BE2C (cell line): Measurements from ENCODE around the gene FOXL3.
"Not testable (repeated sequence)": the region's sequence is repeated elsewhere in the genome, so short reads cannot be mapped to it uniquely, and the experiment has no call there.

Experiments
- DNase-seq: peaks from one replicate; pipeline ENCODE4 v3.0.0-alpha.2; 2020
- H3K27me3 ChIP-seq: fragments of 250-450 bp; sonication (Bioruptor Pico); 2 replicates; pipeline ENCODE4 v1.5.1; 2020; ENCODE audit warnings: mild to moderate bottlenecking
- H3K36me3 ChIP-seq: fragments of 250-450 bp; sonication (Bioruptor Pico); 2 replicates; pipeline ENCODE4 v1.5.1; 2020; ENCODE audit warnings: mild to moderate bottlenecking
- H3K4me1 ChIP-seq: fragments of 250-450 bp; sonication (Bioruptor Pico); 2 replicates; pipeline ENCODE4 v1.5.1; 2020
- H3K4me3 ChIP-seq: 2 replicates; pipeline ENCODE4 v1.5.1; 2011; ENCODE audit warnings: low read depth, low read length
- H3K9me3 ChIP-seq: fragments of 250-450 bp; sonication (Bioruptor Pico); 2 replicates; pipeline ENCODE4 v1.5.1; 2020
- CTCF ChIP-seq: IDR thresholded peaks from 2 replicates; pipeline ENCODE4 v1.5.1; 2012; ENCODE audit warnings: mild to moderate bottlenecking, low read depth, low read length

Gene FOXL3

GRCh38 chr7:292826-293225 is 2.9 kb downstream of the FOXL3 start:
- Histone ChIP-seq H3K4me3 (no peak overlapping the region), H3K4me1 (no peaks in the 10 kb centered on the region), H3K36me3 (no peaks in the 10 kb centered on the region), H3K27me3 (peaks cover 57% of the 10 kb centered on the region), H3K9me3 (no peaks in the 10 kb centered on the region)
- no peak for TF ChIP-seq CTCF
- no peak for DNase-seq

GRCh38 chr7:293681-294439 is 3.9 kb downstream of the FOXL3 start:
- Histone ChIP-seq H3K4me3 (no peak overlapping the region), H3K9me3 (no peaks in the 10 kb centered on the region), H3K27me3 (peaks cover 48% of the 10 kb centered on the region), H3K4me1 (no peaks in the 10 kb centered on the region), H3K36me3 (no peaks in the 10 kb centered on the region)
- DNase-seq, result no peak
- TF ChIP-seq CTCF, result no peak

GRCh38 chr7:294440-295154 is 4.6 kb downstream of the FOXL3 start:
- TF ChIP-seq CTCF, result no peak

DNA sequence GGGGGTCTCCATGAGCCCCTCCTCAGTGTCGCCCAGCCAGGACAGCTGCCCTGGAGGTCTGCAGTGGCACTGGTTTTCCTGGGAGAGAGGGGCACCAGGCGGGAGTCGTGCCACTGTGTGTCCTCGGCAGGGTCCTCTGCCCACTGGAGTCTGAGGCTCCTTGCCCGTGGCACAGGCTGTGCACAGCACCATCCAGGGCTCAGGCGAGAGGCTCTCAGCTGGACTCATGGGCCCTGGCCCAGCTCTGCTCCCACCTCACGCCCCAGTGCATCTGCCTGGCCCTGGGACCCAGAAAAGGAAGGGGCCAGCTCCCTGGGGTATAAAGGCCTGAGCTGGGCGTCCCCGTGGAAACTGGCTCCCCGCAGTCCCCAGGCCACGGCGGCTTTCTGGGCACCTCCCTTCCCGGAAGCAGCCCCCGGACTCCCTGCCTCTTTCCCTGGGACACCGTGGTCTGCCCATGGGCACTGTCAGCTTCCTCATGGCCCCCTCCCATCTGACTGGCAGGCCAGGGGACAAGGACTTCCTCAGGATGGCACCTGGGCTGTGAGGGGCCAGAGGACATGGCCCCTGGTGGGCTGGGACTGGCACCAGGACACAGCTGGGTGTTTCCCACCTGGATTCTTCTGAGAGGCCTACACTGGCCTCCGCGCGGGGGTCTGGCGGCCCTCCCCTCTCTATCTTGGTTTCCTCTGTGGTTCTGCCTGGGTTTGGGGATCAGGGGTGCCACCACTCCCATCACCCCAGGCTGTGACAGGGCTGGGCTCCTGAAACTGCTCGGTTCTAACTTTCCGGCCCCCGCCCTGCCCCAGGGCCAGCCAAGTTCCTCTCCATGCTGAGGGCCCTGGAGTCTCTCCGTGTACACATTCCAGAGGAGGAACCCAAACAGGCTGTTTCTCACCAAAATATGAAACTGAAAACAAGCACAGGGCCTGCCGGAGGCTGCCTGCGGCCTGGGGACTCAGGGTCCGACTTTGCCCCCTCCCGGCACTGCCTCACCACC is 5.5 kb downstream of the FOXL3 start:
- no peak for TF ChIP-seq CTCF
- DNase-seq, result no peak
- peaks cover 32% of the 10 kb centered on the region for H3K27me3 ChIP-seq

More at GRCh38 chr7:294440-295154, 4.6 kb downstream of the FOXL3 start:
- Histone ChIP-seq H3K36me3 (no peaks in the 10 kb centered on the region), H3K4me3 (no peak overlapping the region), H3K9me3 (no peaks in the 10 kb centered on the region), H3K4me1 (no peaks in the 10 kb centered on the region), H3K27me3 (peaks cover 41% of the 10 kb centered on the region)
- DNase-seq, result no peak

DNA sequence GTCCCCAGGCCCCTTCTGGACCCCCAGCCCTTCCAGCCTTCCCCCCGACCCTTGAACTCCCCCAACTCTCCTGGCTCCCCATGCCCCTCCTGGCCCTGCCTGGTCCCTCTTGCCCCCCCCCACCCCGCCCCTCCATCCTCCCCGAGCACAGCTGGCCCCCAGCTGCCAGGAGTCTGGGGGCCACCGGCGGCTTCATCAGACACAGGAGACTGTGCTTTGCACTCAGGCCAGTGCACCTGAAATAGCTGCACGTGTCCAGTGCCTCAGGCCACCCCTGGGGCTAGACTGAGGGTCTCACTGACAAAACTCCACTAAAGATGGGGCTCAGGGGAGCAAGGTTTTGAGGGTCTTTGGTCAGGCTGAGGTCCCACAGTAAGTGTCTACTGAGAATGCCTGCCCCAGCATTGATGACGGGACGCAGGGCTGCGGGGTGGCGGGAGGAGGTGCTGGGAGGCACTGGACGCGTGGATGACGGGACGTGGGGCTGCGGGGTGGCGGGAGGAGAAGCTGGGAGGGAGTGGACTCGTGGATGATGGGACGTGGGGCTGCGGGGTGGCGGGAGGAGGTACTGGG is 6.5 kb downstream of the FOXL3 start:
- H3K36me3 ChIP-seq, result no peaks in the 10 kb centered on the region
- no peaks in the 10 kb centered on the region for H3K4me1 ChIP-seq
- no peaks in the 10 kb centered on the region for H3K9me3 ChIP-seq
- no peak for TF ChIP-seq CTCF
- no peak overlapping the region for H3K4me3 ChIP-seq
- peaks cover 24% of the 10 kb centered on the region for H3K27me3 ChIP-seq
- DNase-seq, result no peak

More for the DNA sequence above, 5.5 kb downstream of the FOXL3 start:
- Histone ChIP-seq H3K9me3 (no peaks in the 10 kb centered on the region), H3K4me1 (no peaks in the 10 kb centered on the region), H3K36me3 (no peaks in the 10 kb centered on the region), H3K4me3 (no peak overlapping the region)

DNA sequence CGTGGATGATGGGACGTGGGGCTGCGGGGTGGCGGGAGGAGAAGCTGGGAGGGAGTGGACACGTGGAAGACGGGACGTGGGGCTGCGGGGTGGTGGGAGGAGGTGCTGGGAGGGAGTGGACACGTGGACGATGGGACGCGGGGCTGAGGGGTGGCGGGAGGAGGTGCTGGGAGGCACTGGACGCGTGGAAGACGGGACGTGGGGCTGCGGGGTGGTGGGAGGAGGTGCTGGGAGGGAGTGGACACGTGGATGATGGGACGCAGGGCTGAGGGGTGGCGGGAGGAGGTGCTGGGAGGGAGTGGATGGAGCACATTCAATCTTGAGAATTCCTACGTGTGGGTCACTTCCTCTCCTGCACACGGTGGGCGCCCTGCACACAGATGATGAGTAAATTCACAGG is 7.2 kb downstream of the FOXL3 start:
- H3K9me3 ChIP-seq, DNase-seq, H3K4me1 ChIP-seq, H3K36me3 ChIP-seq, H3K4me3 ChIP-seq: not testable (repeated sequence)
- peaks cover 18% of the 10 kb centered on the region for H3K27me3 ChIP-seq
